Colonic mucosa (tissue), 4 donors: ENCODE results near the gene PANK1. TPM values are rescaled to one million over a fixed set of nuclear protein-coding genes. Genes with fewer than 3 reads are reported as not detected.
A peak's percentile ranks its signal among the peaks of the same experiment; 100 is the strongest.

Experiments
- DNase-seq: peaks from one replicate; pipeline ENCODE4 v3.0.0-alpha.2; 2020
- H3K27ac ChIP-seq: fragments of 200-600 bp; one replicate; pipeline ENCODE4 v1.8.0; 2021
- H3K27me3 ChIP-seq: fragments of 200-600 bp; one replicate; pipeline ENCODE4 v1.8.0; 2021
- H3K36me3 ChIP-seq: fragments of 200-600 bp; one replicate; pipeline ENCODE4 v1.8.0; 2021
- H3K4me1 ChIP-seq: fragments of 200-600 bp; one replicate; pipeline ENCODE4 v1.8.0; 2021; ENCODE audit warnings: mild to moderate bottlenecking
- H3K4me3 ChIP-seq: fragments of 200-600 bp; one replicate; pipeline ENCODE4 v1.8.0; 2021
- H3K9ac ChIP-seq, 2 donors: one replicate each; pipeline ENCODE4 v1.7.0; 2013; ENCODE audit warnings: control low read depth in 2 of 2, low read depth in 2 of 2, low read length in 2 of 2
- H3K9me3 ChIP-seq: fragments of 200-600 bp; one replicate; pipeline ENCODE4 v1.8.0; 2021
- CTCF ChIP-seq: fragments of 200-600 bp; IDR thresholded peaks from one replicate; pipeline ENCODE4 v1.8.0; 2022; ENCODE audit warnings: antibody characterized with exemption, mild to moderate bottlenecking
- intact Hi-C: fragments of 100-400 bp; cut with DNase I; formaldehyde crosslinking; loops from one replicate; pipeline ENCODE4 v1.14.1; 2022
- total RNA-seq, 2 donors: library from RNA; stranded (reverse); fragmentation: NEBNext Ultra II Directional in 1 of 2; extraction: Animal tissue kit (Norgen Biotek cat#: 25700) in 1 of 2; gene quantifications; one replicate each; pipeline ENCODE4 v1.2.1, GENCODE V29; 2021
- donor health status: healthy.
- donor health status: DM: no; HTN: no; CAD: no.
- donor health status: DM: no; HTN: no; CAD: no.

The PANK1 gene
- total RNA-seq, 2 donors from 2014 or later, result 22.8 to 55.4 TPM

- Histone ChIP-seq H3K4me1 (no peaks in the 10 kb centered on the region), H3K36me3 (no peaks in the 10 kb centered on the region), H3K9ac (no peak overlapping the region), H3K9me3 (no peaks in the 10 kb centered on the region), H3K4me3 (no peak overlapping the region), H3K27ac (no peak overlapping the region), H3K27me3 (no peaks in the 10 kb centered on the region)
- DNase-seq, result no peak
- TF ChIP-seq CTCF, result no peak
- intact Hi-C loops, result no loop called here
Measured at GRCh38 chr10:89566992-89567391, 78.0 kb downstream of the PANK1 start.

- no peaks in the 10 kb centered on the region for H3K27me3 ChIP-seq
- TF ChIP-seq CTCF, result no peak
- no peaks in the 10 kb centered on the region for H3K36me3 ChIP-seq
- no peak overlapping the region for H3K4me3 ChIP-seq
- intact Hi-C loops, result no loop called here
- no peak for DNase-seq
- H3K27ac ChIP-seq, result no peak overlapping the region
- no peak overlapping the region for H3K9ac ChIP-seq
- no peaks in the 10 kb centered on the region for H3K4me1 ChIP-seq
- no peaks in the 10 kb centered on the region for H3K9me3 ChIP-seq
Measured at GRCh38 chr10:89566095-89566950, 78.7 kb downstream of the PANK1 start.

DNA sequence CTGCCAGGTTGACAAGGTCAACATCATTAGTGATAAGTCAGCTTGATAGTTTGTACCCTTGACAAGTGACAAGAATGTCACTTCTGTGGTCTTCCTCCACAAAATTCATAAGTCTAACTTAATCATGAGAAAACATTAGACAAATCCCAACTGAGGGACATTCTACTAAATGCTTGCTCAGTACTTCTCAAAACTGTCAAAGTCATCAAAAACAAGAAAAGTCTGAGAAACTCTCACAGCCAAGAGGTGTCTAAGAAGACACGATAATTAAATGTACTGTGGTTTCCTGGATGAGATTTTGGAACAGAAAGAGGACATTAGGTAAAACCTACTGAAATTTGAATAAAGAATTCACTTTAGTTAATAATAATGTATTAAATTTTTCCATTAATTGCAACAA lies 79.9 kb downstream of the PANK1 start:
- Histone ChIP-seq H3K36me3 (no peaks in the 10 kb centered on the region), H3K27me3 (no peaks in the 10 kb centered on the region), H3K27ac (no peak overlapping the region), H3K9ac (no peak overlapping the region), H3K9me3 (no peaks in the 10 kb centered on the region), H3K4me3 (no peak overlapping the region), H3K4me1 (no peaks in the 10 kb centered on the region)
- intact Hi-C loops, result no loop called here
- no peak for TF ChIP-seq CTCF
- no peak for DNase-seq

GRCh38 chr10:89563861-89564478 lies 81.1 kb downstream of the PANK1 start:
- Histone ChIP-seq H3K36me3 (no peaks in the 10 kb centered on the region), H3K9ac (no peak overlapping the region), H3K9me3 (no peaks in the 10 kb centered on the region), H3K27me3 (no peaks in the 10 kb centered on the region), H3K4me3 (no peak overlapping the region), H3K27ac (no peak overlapping the region), H3K4me1 (no peaks in the 10 kb centered on the region)
- peak; percentile 23 for DNase-seq
- intact Hi-C loops, result loop anchor here (2.0 kb wide), 1 partner anchor 135 kb away; no protein-coding TSS in a partner anchor
- peak; percentile 58 for TF ChIP-seq CTCF

DNA sequence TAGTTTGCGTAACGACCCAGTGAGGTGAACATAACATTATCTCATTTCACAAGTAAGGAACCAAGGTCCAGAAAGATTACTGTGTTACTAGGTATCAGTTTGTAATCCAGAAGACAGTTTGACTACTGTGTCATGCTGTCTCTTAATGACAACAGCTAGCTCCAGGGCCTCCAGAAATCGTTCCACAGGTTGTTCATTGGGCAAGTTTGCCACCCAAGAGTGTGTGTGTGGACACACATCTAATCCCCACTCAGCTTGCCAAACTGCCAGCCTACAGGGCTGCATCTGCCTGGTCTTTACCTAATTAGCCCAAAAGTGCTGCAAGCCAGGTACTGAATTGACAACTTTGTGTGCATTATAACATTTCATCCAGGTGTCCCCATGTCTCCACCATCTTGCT lies 81.7 kb downstream of the PANK1 start:
- Histone ChIP-seq H3K27me3 (no peaks in the 10 kb centered on the region), H3K27ac (no peak overlapping the region), H3K9me3 (no peaks in the 10 kb centered on the region), H3K36me3 (no peaks in the 10 kb centered on the region), H3K4me3 (no peak overlapping the region), H3K9ac (no peak overlapping the region), H3K4me1 (no peaks in the 10 kb centered on the region)
- TF ChIP-seq CTCF, result no peak
- DNase-seq, result no peak
- intact Hi-C loops, result loop anchor here (2.0 kb wide), 1 partner anchor 135 kb away; no protein-coding TSS in a partner anchor
